Left ventricle myocardium superior (tissue), 1 donor: Measurements from ENCODE around the gene CCDC85B. TPM values are rescaled to one million over a fixed set of nuclear protein-coding genes. Genes with fewer than 3 reads are reported as not detected.
A peak's percentile ranks its signal among the peaks of the same experiment; 100 is the strongest.
"Not testable (repeated sequence)": the region's sequence is repeated elsewhere in the genome, so short reads cannot be mapped to it uniquely, and the experiment has no call there.

ENCODE experiments used
- ATAC-seq: fragments of 200-7000 bp; cut with Tn5 transposase; one replicate; pipeline ENCODE4 v1.9.1; 2020; ENCODE audit warnings: mild to moderate bottlenecking, moderate library complexity
- DNase-seq: peaks from one replicate; pipeline ENCODE4 v3.0.0-alpha.2; 2020
- intact Hi-C: fragments of 100-400 bp; cut with micrococcal nuclease; formaldehyde crosslinking; loops from one replicate; pipeline ENCODE4 v1.11.0; 2022
- long read RNA-seq: library from polyadenylated mRNA; unstranded; transcript quantifications from one replicate; pipeline ENCODE4 v2.0.0, GENCODE V29; 2021
- total RNA-seq: library from RNA; stranded (reverse); fragmentation: NEBNext Ultra II Directional; extraction: Animal tissue kit (Norgen Biotek cat#: 25700); gene quantifications from one replicate; pipeline ENCODE4 v1.2.1, GENCODE V29; 2021
- donor health status: DM: no; HTN: yes; CAD: no; lungs with severe emphysema.

The CCDC85B gene
- total RNA-seq = 30.0 TPM
- long read RNA-seq, transcript CCDC85B-201 (1 exons, 1,524 nt) = major isoform, 159 of 159 reads
- long read RNA-seq, partial matches to known transcripts = 0 of 159 reads
- long read RNA-seq, other reads (novel, unspliced or antisense) = 0 of 159 reads

- intact Hi-C loops = no loop called here
- peak; percentile 81 for ATAC-seq
- peak; percentile 100 for DNase-seq
Observed at GRCh38 chr11:65890324-65891218, at the start of gene CCDC85B. TSS of gene CCDC85B (plus strand) at chr11:65890673. CDS start at chr11:65890784, 111 bp downstream.

- no peak for DNase-seq
- ATAC-seq = no peak
- intact Hi-C loops = no loop called here
Observed at GRCh38 chr11:65842144-65842543, 48.3 kb upstream of the CCDC85B start.

- DNase-seq (no peak), ATAC-seq (no peak)
- intact Hi-C loops = no loop called here
Observed at GRCh38 chr11:65843811-65844210, 46.7 kb upstream of the CCDC85B start.

GRCh38 chr11:65844231-65844872, 46.1 kb upstream of the CCDC85B start:
- ATAC-seq (no peak), DNase-seq (no peak)
- intact Hi-C loops = no loop called here

- DNase-seq = no peak
- intact Hi-C loops = no loop called here
Observed at GRCh38 chr11:65847746-65848145, 42.7 kb upstream of the CCDC85B start.

GRCh38 chr11:65848693-65849092, 41.8 kb upstream of the CCDC85B start:
- intact Hi-C loops, ATAC-seq, DNase-seq: not testable (repeated sequence)

More at GRCh38 chr11:65847746-65848145, 42.7 kb upstream of the CCDC85B start:
- no peak for ATAC-seq

GRCh38 chr11:65849366-65849765, 41.1 kb upstream of the CCDC85B start:
- intact Hi-C loops = no loop called here
- no peak for ATAC-seq
- no peak for DNase-seq

GRCh38 chr11:65849771-65850216, 40.7 kb upstream of the CCDC85B start:
- ATAC-seq (no peak), DNase-seq (no peak)
- intact Hi-C loops = no loop called here

- ATAC-seq (no peak), DNase-seq (no peak)
- intact Hi-C loops = no loop called here
Observed at GRCh38 chr11:65850217-65851082, 40.0 kb upstream of the CCDC85B start.

- intact Hi-C loops = no loop called here
- DNase-seq (no peak), ATAC-seq (no peak)
Observed at GRCh38 chr11:65851083-65851579, 39.3 kb upstream of the CCDC85B start.

- no peak for DNase-seq
- ATAC-seq = no peak
- intact Hi-C loops = no loop called here
Observed at GRCh38 chr11:65851811-65852507, 38.5 kb upstream of the CCDC85B start.

GRCh38 chr11:65852508-65853245, 37.8 kb upstream of the CCDC85B start:
- peak; percentile 41 for DNase-seq
- intact Hi-C loops = no loop called here

GRCh38 chr11:65853246-65853979, 37.1 kb upstream of the CCDC85B start:
- DNase-seq (no peak), ATAC-seq (no peak)
- intact Hi-C loops = no loop called here

More at GRCh38 chr11:65852508-65853245, 37.8 kb upstream of the CCDC85B start:
- no peak for ATAC-seq

GRCh38 chr11:65854161-65854592, 36.3 kb upstream of the CCDC85B start:
- DNase-seq (peak; percentile 3), ATAC-seq (no peak)
- intact Hi-C loops = no loop called here

- intact Hi-C loops = no loop called here
- ATAC-seq = no peak
- peak; percentile 25 for DNase-seq
Observed at GRCh38 chr11:65854852-65855837, 35.3 kb upstream of the CCDC85B start.

- intact Hi-C loops = no loop called here
- ATAC-seq = no peak
- DNase-seq = peak; percentile 23
Observed at GRCh38 chr11:65855927-65856363, 34.5 kb upstream of the CCDC85B start.
